SK-MEL-5 (cell line): ENCODE results near the gene PSME4. TPM values are rescaled to one million over a fixed set of nuclear protein-coding genes. Genes with fewer than 3 reads are reported as not detected.
"Not testable (repeated sequence)": the region's sequence is repeated elsewhere in the genome, so short reads cannot be mapped to it uniquely, and the experiment has no call there.

Source experiments
- DNase-seq: peaks from one replicate; pipeline ENCODE4 v3.0.0-alpha.2; 2016; ENCODE audit warnings: low read depth, low spot score
- in situ Hi-C: cut with HindIII; loops from 2 replicates; pipeline ENCODE4 v1.10.0; 2016; ENCODE audit warnings: low sequenced_read_pairs, high pct_unique_total_duplicates, low pct_unique_long_range_greater_than_20kb
- total RNA-seq: library from RNA; depleted of rRNA; stranded (reverse); fragments of >200 nt; shearing (Covaris generic); gene quantifications from 2 replicates; pipeline ENCODE4 v1.2.3, GENCODE V29; 2014

Gene PSME4
- total RNA-seq, 1 experiment from 2014 or later = 40.4 TPM

DNA sequence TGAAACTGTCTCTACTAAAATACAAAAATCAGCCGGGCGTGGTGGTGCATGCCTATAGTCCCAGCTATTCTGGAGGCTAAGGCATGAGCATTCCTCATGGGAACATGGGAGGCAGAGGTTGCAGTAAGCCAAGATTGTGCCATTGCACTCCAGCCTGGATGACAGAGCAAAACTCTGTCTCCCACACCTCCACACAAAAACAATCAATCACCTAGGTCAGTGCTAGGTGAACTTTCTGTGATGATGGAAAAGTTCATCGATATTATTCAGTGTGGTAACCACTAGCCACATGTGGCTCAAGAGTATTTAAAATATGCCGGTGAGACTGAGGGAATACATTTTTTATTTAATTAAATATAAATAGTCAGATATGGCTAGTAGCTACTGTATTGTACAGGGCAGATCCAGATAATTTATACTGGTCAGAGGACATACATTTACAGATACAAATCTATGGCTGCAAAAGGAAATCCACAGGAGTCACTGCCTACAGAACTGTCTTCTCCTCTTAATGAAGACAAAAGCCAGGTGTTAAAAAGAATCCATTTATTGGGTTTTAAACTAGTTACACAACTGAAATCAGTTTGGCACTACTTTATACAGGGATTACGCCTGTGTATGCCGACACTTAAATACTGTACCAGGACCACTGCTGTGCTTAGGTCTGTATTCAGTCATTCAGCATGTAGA lies 107.1 kb downstream of the PSME4 start:
- DNase-seq = no peak
- in situ Hi-C loops = no loop called here

DNA sequence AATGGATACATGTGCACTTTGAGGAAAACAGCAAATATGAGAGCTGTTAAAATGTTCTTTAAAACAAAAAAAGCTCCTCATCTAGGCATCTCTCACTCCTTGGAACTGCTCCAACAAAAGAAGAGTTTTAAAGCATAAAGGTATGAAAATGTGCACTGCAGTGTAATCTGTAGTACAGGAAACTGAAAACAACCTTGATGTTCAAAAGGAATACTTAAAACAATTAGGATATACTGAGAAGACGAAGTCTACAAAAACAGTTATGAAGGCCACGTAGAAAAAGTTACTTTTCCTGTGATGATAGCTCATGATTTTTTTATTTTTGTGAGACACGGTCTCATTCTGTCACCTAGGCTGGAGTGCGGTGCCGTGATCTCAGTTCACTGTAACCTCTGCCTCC lies 109.0 kb downstream of the PSME4 start:
- no peak for DNase-seq
- in situ Hi-C loops = no loop called here

DNA sequence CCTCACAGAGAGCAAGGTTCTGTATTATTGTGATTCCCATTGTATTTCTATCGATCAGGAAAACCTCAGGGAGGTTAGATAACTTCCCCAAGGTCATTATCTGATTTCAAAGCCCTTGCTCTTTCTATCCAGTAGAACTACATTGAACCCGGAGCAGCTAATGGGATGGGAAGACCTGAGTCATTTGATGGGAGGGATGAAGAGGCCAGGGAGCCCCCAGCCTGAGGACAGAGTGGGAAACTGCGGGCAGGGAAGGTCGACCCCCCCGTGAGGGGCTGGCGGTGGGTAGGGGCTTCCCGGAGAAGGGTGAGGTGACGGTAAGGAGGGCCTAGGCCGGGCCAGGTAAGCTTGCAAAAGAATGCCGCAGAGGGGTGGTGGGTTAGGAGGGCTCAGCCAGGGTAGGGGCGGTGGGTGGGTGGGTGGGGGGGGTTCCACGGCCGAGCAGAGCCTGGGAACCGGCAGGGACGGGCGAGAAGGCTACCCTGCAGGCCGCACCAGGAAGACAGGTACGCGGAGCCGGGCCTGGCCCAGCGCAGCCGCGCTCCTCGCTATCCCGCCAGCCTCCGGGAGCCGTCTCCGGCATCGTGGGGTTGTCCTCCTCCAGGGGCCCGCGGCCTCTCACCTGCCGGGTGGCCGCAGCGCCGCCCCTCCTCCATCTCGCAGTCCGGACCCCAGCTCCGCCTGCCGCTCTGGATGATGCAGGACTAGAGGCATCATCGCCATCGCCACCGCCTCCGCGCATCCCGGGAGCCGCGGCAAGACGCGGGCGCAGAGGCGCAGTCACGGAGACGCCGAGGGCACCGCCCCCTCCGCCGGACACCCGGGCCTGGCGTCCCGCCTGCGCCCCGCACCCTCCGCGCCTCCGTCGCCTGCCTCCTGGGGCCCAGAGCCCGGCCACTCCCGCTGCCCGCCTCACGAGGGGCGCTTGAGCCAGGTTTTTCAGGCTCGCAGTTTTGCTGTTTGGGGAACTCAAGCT lies 111.3 kb downstream of the PSME4 start, which contains the start of gene GPR75:
GPR75 (minus strand) TSS at position 762 of the 976 bp plus-strand sequence. CDS start 5,211 bp downstream, outside the sequence.
- in situ Hi-C loops = no loop called here
- no peak for DNase-seq

- DNase-seq = no peak
- in situ Hi-C loops = no loop called here
Measured at GRCh38 chr2:53856272-53856671, 114.5 kb downstream of the PSME4 start.

DNA sequence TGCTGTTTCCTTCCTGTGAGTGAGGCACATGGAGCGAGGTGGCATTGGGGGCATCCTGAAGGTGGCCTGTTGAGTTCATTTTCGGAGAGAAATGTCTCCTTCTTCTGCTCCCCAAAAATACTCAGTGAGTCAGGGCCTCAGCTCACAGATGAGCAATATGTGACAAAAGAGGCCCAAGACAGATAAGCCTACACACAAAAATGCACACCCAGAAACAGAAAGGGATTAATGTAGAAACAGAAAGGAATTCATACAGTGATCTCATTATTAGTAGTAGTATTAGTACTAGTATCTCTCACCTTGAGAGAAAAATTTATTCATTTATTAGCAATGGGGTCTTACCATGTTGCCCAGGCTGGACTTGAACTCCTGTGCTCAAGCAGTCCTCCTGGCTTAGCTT lies 116.1 kb downstream of the PSME4 start:
- DNase-seq = no peak
- in situ Hi-C loops = no loop called here

GRCh38 chr2:53852532-53852931 lies 118.3 kb downstream of the PSME4 start:
- DNase-seq = no peak
- in situ Hi-C loops = no loop called here

- DNase-seq, in situ Hi-C loops: not testable (repeated sequence)
Measured at GRCh38 chr2:53851052-53851757, 119.6 kb downstream of the PSME4 start.

- no peak for DNase-seq
- in situ Hi-C loops = no loop called here
Measured at GRCh38 chr2:53848062-53848461, 122.7 kb downstream of the PSME4 start.

GRCh38 chr2:53843595-53843994 lies 127.2 kb downstream of the PSME4 start:
- in situ Hi-C loops = no loop called here
- DNase-seq = no peak

DNA sequence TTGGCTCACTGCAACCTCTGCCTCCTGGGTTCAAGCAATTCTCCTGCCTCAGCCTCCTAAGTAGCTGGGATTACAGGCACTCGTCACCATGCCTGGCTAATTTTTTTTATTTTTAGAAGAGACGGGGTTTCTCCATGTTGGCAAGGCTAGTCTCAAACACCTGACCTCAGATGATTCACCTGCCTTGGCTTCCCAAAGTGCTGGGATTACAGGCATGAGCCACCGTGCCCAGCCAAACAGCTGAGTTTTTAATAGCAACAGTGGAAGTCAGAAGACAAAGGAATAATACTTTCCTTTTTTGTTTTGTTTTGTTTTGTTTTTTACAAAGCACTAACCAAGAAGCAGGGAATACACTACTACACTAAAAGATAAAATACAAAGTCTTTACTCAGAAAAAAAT lies 127.9 kb downstream of the PSME4 start:
- in situ Hi-C loops = no loop called here
- no peak for DNase-seq

DNA sequence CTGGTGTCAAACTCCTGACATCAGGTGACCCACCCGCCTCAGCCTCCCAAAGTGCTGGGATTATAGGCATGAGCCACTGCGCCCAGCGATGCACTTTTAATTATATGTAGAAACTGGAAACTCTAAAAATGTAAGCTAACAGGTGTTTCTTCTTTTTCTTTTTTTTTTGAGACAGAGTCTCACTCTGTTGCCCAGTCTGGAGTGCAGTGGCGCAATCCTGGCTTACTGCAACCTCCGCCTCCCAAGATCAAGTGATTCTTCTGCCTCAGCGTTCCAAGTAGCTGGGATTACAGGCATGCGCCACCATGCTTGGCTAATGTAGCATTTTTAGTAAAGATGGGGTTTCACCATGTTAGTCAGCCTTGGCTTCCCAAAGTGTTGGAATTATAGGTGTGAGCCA lies 129.1 kb downstream of the PSME4 start:
- DNase-seq = not testable (repeated sequence)

GRCh38 chr2:53840580-53840979 lies 130.2 kb downstream of the PSME4 start:
- DNase-seq = no peak
- in situ Hi-C loops = no loop called here

More for the DNA sequence above, 129.1 kb downstream of the PSME4 start:
- in situ Hi-C loops = not testable (repeated sequence)

DNA sequence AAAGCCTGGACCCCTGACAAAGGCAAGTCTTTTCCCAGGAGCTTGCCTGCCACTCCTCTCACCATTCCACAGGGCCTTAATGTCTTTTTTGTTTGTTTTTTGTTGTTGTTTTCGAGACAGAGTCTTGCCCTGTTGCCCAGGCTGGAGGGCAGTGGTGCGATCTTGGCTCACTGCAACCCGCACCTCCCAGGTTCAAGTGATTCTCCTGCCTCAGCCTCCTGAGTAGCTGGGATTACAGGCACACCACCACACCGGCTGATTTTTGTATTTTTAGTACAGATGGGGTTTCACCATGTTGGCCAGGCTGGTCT lies 140.9 kb downstream of the PSME4 start:
- in situ Hi-C loops, DNase-seq: not testable (repeated sequence)

DNA sequence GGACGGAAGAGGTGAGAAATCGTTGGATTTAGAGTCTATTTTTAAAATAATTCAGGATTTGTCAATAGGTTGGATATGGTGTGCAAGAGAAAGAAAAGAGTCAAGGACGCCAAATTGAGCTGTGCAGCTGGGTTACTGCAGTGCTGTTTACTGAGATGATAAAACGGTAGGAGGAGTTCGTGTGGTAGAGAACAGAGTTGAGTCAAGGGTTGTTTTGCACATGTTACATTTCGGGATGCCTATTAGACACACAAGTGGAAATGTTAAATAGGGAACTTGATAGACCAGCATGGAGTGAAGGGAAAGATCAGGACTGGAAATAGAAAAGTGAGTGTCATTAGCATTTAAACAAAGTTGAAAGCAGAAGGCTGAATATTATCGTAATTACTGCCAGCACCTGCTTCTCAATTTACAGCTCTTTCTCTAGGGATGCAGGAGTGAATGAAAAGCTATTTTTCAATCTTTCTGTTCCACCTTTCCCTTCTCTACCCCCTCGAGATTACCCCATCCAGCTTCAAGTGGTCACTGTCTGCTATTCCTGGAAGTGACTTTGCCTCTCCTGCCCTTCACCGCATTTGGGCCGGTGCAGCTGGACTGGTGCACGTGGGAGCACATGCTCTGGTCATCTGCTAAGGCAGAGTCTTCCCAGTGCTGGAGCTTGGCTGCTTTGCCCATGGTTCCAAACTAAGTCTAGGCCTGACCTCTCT lies 141.4 kb downstream of the PSME4 start:
- in situ Hi-C loops = no loop called here
- no peak for DNase-seq

DNA sequence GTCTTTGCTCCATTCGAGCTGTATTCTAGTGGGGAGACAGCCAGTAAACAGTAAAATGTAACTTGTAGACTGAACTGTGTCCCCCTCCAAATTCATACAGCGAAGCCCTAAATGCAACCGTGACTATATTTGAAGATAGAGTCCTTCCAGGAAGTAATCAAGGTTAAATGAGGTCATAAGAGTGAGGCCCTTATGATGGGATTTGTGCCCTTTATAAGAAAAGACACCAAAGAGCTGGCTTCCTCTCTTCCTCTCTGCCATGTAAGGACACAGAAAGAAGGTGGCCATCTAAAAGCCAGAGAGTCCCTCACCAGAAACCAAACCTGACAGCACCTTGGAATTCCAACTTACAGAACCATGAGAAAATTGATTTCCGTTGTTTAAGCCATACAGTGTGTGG lies 142.5 kb downstream of the PSME4 start:
- in situ Hi-C loops = no loop called here
- no peak for DNase-seq

GRCh38 chr2:53827398-53828175 lies 143.2 kb downstream of the PSME4 start:
- no peak for DNase-seq
- in situ Hi-C loops = no loop called here
